OCI-LY7 (cell line): ENCODE results near the gene EFCAB7.

Experiments
- CTCF ChIP-seq: fragments of 200-600 bp; sonication (generic); conservative IDR thresholded peaks from 2 replicates; pipeline ENCODE4 v1.5.1; 2014; ENCODE audit warnings: mild to moderate bottlenecking, antibody characterized with exemption, low read length, moderate library complexity, mixed read lengths
- EZH2phosphoT487 ChIP-seq: fragments of 200-600 bp; sonication (generic); IDR thresholded peaks from 2 replicates; pipeline ENCODE4 v1.6.1; 2018; ENCODE audit warnings: low read depth, borderline replicate concordance, mild to moderate bottlenecking, mixed run types, antibody characterized with exemption, low read length, moderate library complexity, mixed read lengths

GRCh38 chr1:63612971-63613370 is 89.6 kb downstream of the EFCAB7 start:
- TF ChIP-seq CTCF (no peak), EZH2phosphoT487 (no peak)
